NOMO-1 treated with dmso at 0.1 percent for 144 hours (cell line): ENCODE data around the gene RYK.

Experiments
- DNase-seq: peaks from one replicate; lab custom pipeline; 2025; ENCODE audit not compliant: unreplicated experiment; lab: John Stamatoyannopoulos, UW

RYK gene

DNA sequence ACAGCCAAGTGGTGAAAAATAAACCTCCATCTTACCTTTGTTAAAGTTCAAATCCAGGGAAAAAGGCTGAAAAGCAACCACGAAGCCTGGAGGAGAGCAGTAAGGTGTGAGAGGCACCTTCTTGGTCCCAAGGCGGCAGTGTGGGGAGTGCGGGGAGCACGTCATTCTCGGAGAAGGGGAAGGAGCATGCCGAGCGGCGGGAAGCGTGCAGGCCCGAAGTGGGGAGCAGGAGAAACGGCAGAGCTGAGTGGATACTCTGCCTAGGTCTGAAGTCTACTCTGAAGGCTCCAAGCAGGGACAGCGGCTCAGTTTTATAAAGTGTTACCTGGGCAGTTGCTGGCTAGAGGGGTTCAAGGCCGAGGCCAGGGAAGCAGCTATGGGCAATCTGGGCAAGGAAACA, 96.9 kb downstream of the RYK start:
- DNase-seq = no peak

DNA sequence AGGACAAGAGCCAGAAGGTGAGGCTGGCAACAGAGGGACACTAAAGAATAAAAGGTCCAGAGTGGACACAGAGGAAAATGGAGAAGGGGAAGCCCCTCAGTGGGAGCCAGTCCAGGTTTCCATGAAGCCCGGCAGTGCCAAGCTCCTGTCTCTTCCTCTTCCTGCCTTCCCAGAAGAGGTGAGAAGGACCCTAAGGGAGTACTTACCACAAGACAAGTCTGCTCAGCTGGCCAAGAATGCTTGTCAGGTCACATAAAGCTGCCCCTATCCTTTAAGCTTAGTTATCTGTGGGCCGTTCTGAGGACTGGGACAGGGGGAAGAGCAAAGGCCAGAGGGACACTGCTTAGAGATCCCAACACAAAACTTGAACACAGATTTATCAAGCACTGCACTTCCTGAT, 100.2 kb downstream of the RYK start:
- DNase-seq = no peak

GRCh38 chr3:134149286-134149685, 101.4 kb downstream of the RYK start:
- DNase-seq = no peak

DNA sequence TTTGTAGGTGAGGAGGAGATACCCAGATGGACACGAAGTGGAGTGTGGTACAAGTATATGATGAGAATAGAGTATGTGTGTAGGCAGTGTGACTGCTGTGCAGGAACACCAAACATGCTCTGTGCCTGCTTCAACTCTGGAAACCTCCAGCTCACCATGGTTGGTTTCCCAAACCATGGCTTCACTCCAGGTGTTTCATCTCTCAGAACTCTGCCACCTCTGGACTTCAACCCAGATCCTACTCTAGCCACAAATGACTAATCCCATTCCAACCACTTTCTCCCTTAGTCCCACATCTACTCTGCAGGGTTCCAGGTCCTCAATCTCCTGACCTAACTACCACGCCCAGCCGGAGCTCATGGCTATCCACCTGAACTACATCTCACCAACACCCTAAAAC, 102.1 kb downstream of the RYK start:
- DNase-seq = no peak

DNA sequence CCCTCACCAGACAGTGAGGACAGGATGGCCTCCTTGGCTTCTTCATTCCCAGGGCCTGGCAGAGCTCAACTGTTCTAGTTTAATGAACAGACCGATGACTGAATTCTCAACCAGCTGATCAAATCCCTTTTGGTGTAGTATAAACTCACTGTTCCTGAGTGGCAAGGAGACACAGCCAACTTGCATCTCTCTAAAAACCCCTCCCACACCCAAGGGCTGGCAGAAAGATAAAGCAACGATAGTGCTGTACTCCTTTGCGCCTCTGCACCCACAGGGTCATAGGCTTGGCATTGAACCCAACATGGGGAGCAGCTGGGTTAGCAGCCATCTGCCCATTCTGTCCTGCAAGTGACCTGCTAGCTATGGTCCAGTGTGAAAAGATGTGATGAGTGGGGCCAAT, 103.2 kb downstream of the RYK start:
- no peak for DNase-seq

- no peak for DNase-seq
Observed at GRCh38 chr3:134146666-134147065, 104.0 kb downstream of the RYK start.

GRCh38 chr3:134145183-134145582, 105.5 kb downstream of the RYK start:
- DNase-seq = no peak

DNA sequence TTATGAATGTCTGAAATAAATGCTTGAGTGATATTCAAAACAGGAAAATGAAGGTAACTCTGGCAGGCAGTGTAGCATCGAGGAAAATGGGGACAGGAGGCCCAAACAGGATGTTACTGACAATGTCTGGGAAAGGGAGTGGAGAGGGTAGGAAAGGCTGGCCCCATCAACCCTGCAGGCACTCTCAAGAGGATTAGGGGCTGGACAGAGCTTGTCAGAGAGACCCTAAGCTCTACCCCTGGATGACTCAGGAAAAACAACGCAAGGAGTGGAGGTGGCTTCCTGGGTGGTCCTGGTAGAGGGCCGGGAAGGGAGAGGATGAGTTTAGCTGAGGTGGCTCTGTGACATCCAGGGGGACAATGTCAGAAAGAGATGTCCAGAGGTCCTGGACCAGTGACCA, 106.0 kb downstream of the RYK start:
- DNase-seq = no peak

- no peak for DNase-seq
Observed at GRCh38 chr3:134143828-134144401, 106.7 kb downstream of the RYK start.

DNA sequence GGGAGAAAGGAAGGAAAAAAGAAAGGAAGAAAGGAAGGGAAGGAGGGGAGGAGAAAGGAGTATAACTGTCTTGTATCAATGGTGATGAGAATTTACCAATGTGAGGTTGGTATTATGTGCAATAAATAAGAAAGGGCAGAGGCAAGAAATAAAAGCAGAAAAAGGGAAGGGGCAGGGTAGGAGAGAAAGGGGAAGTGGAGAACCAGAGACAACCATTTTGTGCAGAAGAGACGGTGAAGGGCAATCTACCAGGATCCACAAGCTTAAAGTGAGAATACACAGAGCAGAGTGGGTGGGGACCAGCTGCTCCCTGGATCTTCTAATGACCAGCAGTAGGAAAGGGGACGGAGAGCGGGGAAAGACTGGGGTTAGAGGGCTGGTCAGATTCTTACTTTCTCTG, 114.1 kb downstream of the RYK start:
- DNase-seq = peak; percentile 78

GRCh38 chr3:134134698-134135415, 115.8 kb downstream of the RYK start:
- DNase-seq = no peak

- DNase-seq = no peak
Observed at GRCh38 chr3:134134240-134134639, 116.4 kb downstream of the RYK start.

GRCh38 chr3:134132961-134133360, 117.7 kb downstream of the RYK start:
- no peak for DNase-seq

DNA sequence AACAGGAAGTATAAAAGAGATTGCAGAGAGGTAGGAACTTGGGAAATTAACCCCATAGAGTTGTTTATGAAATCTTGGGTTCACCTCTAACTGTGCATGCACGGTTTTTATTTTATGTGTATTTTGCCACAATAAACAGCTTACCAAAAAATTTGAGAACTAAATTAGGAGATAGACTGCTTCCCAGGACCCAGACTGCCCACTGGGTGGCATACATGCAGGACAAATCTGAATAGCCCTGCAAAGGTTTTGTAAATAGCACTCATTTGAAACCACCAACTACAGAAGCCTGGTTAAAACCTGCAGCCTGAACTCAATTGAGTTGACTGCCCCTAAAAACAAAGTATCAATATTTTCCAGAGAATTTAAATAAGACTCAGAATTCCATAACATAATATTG, 124.5 kb downstream of the RYK start:
- DNase-seq = no peak

- no peak for DNase-seq
Observed at GRCh38 chr3:134114726-134115125, 135.9 kb downstream of the RYK start.

- no peak for DNase-seq
Observed at GRCh38 chr3:134111616-134112015, 139.0 kb downstream of the RYK start.

DNA sequence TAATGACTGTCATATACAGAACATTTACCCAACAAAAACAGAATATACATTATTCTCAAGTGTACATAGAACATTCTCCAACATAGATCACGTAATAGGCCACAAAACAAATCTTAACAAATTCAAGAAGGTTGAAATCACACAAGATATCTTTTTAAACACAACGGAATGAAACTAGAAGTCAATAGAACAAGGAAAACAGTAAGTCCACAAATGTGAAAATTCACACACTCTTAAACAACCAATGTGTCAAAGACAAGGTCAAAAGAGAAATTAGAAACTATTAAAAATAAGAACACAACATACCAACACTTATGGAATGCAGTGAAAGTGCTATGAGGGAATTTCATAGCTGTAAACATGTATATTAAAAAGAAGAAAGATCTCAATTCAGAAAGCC, 139.7 kb downstream of the RYK start:
- DNase-seq = no peak
